OCI-LY7 (cell line): ENCODE data around the gene C22orf23. TPM values are rescaled to one million over a fixed set of nuclear protein-coding genes. Genes with fewer than 3 reads are reported as not detected.

Experiments used
- BruUV-seq: library from RNA; stranded (reverse); fragments of 400-500 nt; replicated peaks from 2 replicates; lab custom pipeline; 2021; lab: Mats Ljungman, UMichigan
- CTCF ChIA-PET: fragments of 300-600 bp; sonication (Branson Sonifier 250); formaldehyde crosslinking; loops from one replicate; lab custom pipeline; 2022; ENCODE audit warnings: antibody characterized with exemption; ENCODE audit not compliant: unreplicated experiment; lab: Charles Lee
- POLR2A ChIA-PET: fragments of 300-600 bp; sonication (Branson Sonifier 250); formaldehyde crosslinking; loops from one replicate; lab custom pipeline; 2022; ENCODE audit warnings: antibody characterized with exemption; lab: Charles Lee
- DNase-seq: peaks from one replicate; pipeline ENCODE4 v3.0.0-alpha.2; 2015; ENCODE audit warnings: low spot score
- H2AFZ ChIP-seq: fragments of 200-600 bp; sonication (generic), shearing (Covaris generic); 2 replicates; pipeline ENCODE4 v1.6.1; 2014; ENCODE audit warnings: mild to moderate bottlenecking, antibody characterized with exemption, low read length, moderate library complexity
- H3K27ac ChIP-seq: fragments of 200-600 bp; sonication (generic); 2 replicates; pipeline ENCODE4 v1.5.1; 2014; ENCODE audit warnings: mixed run types, low read depth, mild to moderate bottlenecking, moderate library complexity, low read length, inconsistent platforms; ENCODE audit not compliant: poor library complexity, severe bottlenecking
- H3K36me3 ChIP-seq: fragments of 200-600 bp; sonication (generic); 2 replicates; pipeline ENCODE4 v1.6.1; 2014; ENCODE audit warnings: mild to moderate bottlenecking, antibody characterized with exemption, low read length, moderate library complexity, mixed read lengths; ENCODE audit not compliant: insufficient read depth
- H3K4me1 ChIP-seq: fragments of 200-600 bp; sonication (generic); 2 replicates; pipeline ENCODE4 v1.5.1; 2014; ENCODE audit warnings: mild to moderate bottlenecking, low read length; ENCODE audit not compliant: insufficient read depth, poor library complexity, severe bottlenecking
- H3K4me2 ChIP-seq: fragments of 200-600 bp; sonication (generic); 2 replicates; pipeline ENCODE4 v1.6.1; 2014; ENCODE audit warnings: mild to moderate bottlenecking, low read length
- H3K4me3 ChIP-seq: fragments of 200-600 bp; sonication (generic); 2 replicates; pipeline ENCODE4 v1.5.1; 2014; ENCODE audit warnings: mild to moderate bottlenecking, low read depth, low read length; ENCODE audit not compliant: poor library complexity, severe bottlenecking
- H3K79me2 ChIP-seq: fragments of 200-600 bp; sonication (generic); 2 replicates; pipeline ENCODE4 v1.6.1; 2016; ENCODE audit warnings: low read depth, mild to moderate bottlenecking, low read length, moderate library complexity, mixed read lengths; ENCODE audit not compliant: insufficient read depth
- H3K9me2 ChIP-seq: fragments of 200-600 bp; sonication (generic); 2 replicates; pipeline ENCODE4 v1.6.1; 2016; ENCODE audit warnings: mild to moderate bottlenecking, low read length, mixed read lengths; ENCODE audit not compliant: insufficient read depth
- H3K9me3 ChIP-seq: fragments of 200-600 bp; sonication (generic); 2 replicates; pipeline ENCODE4 v1.6.1; 2014; ENCODE audit warnings: mild to moderate bottlenecking, mixed run types, low read length, mixed read lengths
- H4K20me1 ChIP-seq: fragments of 200-600 bp; sonication (generic); 2 replicates; pipeline ENCODE4 v1.6.1; 2014; ENCODE audit warnings: mild to moderate bottlenecking, antibody characterized with exemption, low read length, moderate library complexity, mixed read lengths; ENCODE audit not compliant: insufficient read depth
- CTCF ChIP-seq: fragments of 200-600 bp; sonication (generic); conservative IDR thresholded peaks from 2 replicates; pipeline ENCODE4 v1.5.1; 2014; ENCODE audit warnings: mild to moderate bottlenecking, antibody characterized with exemption, low read length, moderate library complexity, mixed read lengths
- EZH2phosphoT487 ChIP-seq: fragments of 200-600 bp; sonication (generic); IDR thresholded peaks from 2 replicates; pipeline ENCODE4 v1.6.1; 2018; ENCODE audit warnings: low read depth, borderline replicate concordance, mild to moderate bottlenecking, mixed run types, antibody characterized with exemption, low read length, moderate library complexity, mixed read lengths
- intact Hi-C: fragments of 100-400 bp; cut with micrococcal nuclease; formaldehyde crosslinking; loops from one replicate; pipeline ENCODE4 v1.10.0; 2022; ENCODE audit not compliant: unreplicated experiment
- total RNA-seq, 2 experiments: library from RNA; depleted of rRNA in 1 of 2; stranded (reverse); fragments of >200 nt in 1 of 2; shearing (Covaris generic) in 1 of 2; gene quantifications; 2 replicates each; pipeline ENCODE4 v1.2.3, GENCODE V29; 2014 to 2022

C22orf23 gene
- total RNA-seq, 2 experiments from 2014 or later = 0.57 to 1.2 TPM

GRCh38 chr22:37927637-37927936 is 25.8 kb downstream of the C22orf23 start:
- Histone ChIP-seq H3K27ac (no peak overlapping the region), H3K4me2 (no peak overlapping the region), H3K36me3 (peaks cover 6% of the 10 kb centered on the region; the same call in 1 of the 2 replicates), H4K20me1 (no peaks in the 10 kb centered on the region), H2AFZ (no peak overlapping the region), H3K4me3 (no peak overlapping the region), H3K79me2 (no peaks in the 10 kb centered on the region), H3K4me1 (peaks cover 23% of the 10 kb centered on the region), H3K9me2 (no peaks in the 10 kb centered on the region), H3K9me3 (no peaks in the 10 kb centered on the region)
- intact Hi-C loops = no loop called here
- no TSS peak for BruUV-seq
- ChIA-PET CTCF (no interaction called here), POLR2A (no interaction called here)
- TF ChIP-seq CTCF (no peak), EZH2phosphoT487 (no peak)
- no peak for DNase-seq

- DNase-seq = no peak
- POLR2A ChIA-PET = no interaction called here
- Histone ChIP-seq H3K36me3 (peaks cover 6% of the 10 kb centered on the region; the same call in 1 of the 2 replicates), H3K4me2 (no peak overlapping the region), H4K20me1 (no peaks in the 10 kb centered on the region), H3K79me2 (no peaks in the 10 kb centered on the region), H3K27ac (no peak overlapping the region), H3K4me3 (no peak overlapping the region), H3K4me1 (peaks cover 18% of the 10 kb centered on the region), H3K9me2 (no peaks in the 10 kb centered on the region), H2AFZ (no peak overlapping the region), H3K9me3 (no peaks in the 10 kb centered on the region)
- no TSS peak for BruUV-seq
- TF ChIP-seq CTCF = no peak
- TF ChIP-seq EZH2phosphoT487 = no peak
- CTCF ChIA-PET = interaction anchor here (0.6 kb wide), 1 partner anchor 284 kb away, joined by 3 read pairs; no protein-coding TSS in a partner anchor
- intact Hi-C loops = no loop called here
Measured at GRCh38 chr22:37926771-37927636, 26.4 kb downstream of the C22orf23 start.

DNA sequence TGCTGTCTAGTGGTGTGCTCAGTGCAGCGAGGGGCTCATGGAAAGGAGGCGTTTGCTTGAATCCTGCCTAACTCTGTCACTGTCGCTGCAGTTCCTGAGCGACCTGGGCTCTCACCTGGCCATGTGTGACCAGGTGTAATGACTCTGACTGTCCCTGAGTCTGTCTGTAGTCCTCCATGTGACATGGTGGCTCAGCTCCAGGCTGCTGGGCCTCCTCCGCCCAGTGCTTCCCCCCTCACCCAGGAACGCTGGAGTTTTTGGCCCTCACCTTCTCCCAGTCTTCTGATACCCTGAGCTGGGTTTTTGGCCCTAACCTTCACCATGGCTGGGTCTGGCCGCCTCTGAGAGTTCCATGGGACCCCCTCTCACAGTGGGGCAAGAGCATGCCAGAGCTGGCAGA is 27.0 kb downstream of the C22orf23 start:
- Histone ChIP-seq H3K36me3 (peaks cover 6% of the 10 kb centered on the region; the same call in 1 of the 2 replicates), H3K79me2 (no peaks in the 10 kb centered on the region), H2AFZ (no peak overlapping the region), H3K4me1 (peaks cover 12% of the 10 kb centered on the region), H3K9me3 (no peaks in the 10 kb centered on the region), H3K27ac (no peak overlapping the region), H3K4me2 (no peak overlapping the region), H4K20me1 (no peaks in the 10 kb centered on the region), H3K4me3 (no peak overlapping the region), H3K9me2 (no peaks in the 10 kb centered on the region)
- intact Hi-C loops = no loop called here
- no peak for TF ChIP-seq CTCF
- TF ChIP-seq EZH2phosphoT487 = no peak
- no TSS peak for BruUV-seq
- ChIA-PET POLR2A (no interaction called here), CTCF (no interaction called here)
- DNase-seq = no peak
